ES-I3 (cell line): ENCODE results near the gene DRC3.

Experiments
- H3K36me3 ChIP-seq: 2 replicates; pipeline ENCODE4 v1.6.1; 2013; ENCODE audit warnings: mild to moderate bottlenecking, low read length, control low read depth, moderate library complexity; ENCODE audit not compliant: insufficient read depth
- H3K4me1 ChIP-seq: 2 replicates; pipeline ENCODE4 v1.6.1; 2013; ENCODE audit warnings: mild to moderate bottlenecking, control low read depth, low read length; ENCODE audit not compliant: insufficient read depth
- H3K9ac ChIP-seq: 2 replicates; pipeline ENCODE4 v1.6.1; 2013; ENCODE audit warnings: low read depth, mild to moderate bottlenecking, low read length, moderate library complexity
- H3K9me3 ChIP-seq: 2 replicates; pipeline ENCODE4 v1.6.1; 2013; ENCODE audit warnings: mild to moderate bottlenecking, low read length, moderate library complexity; ENCODE audit not compliant: control insufficient read depth, insufficient read depth

DRC3 gene

GRCh38 chr17:17966399-17966798 lies 6.3 kb upstream of the DRC3 start:
- Histone ChIP-seq H3K9me3 (no peaks in the 10 kb centered on the region), H3K9ac (no peak overlapping the region), H3K36me3 (no peaks in the 10 kb centered on the region; the same call in 1 of the 2 replicates), H3K4me1 (peaks cover 9% of the 10 kb centered on the region)

- no peaks in the 10 kb centered on the region; the same call in 1 of the 2 replicates for H3K4me1 ChIP-seq
- H3K36me3 ChIP-seq = no peaks in the 10 kb centered on the region; the same call in 1 of the 2 replicates
- H3K9me3 ChIP-seq = no peaks in the 10 kb centered on the region
- H3K9ac ChIP-seq = peak overlapping the region; percentile 65; the same call in 1 of the 2 replicates
Observed at GRCh38 chr17:17970699-17971430, 1.8 kb upstream of the DRC3 start.

- peak overlapping the region; percentile 65; the same call in 1 of the 2 replicates for H3K9ac ChIP-seq
- no peaks in the 10 kb centered on the region; the same call in 1 of the 2 replicates for H3K36me3 ChIP-seq
- H3K9me3 ChIP-seq = no peaks in the 10 kb centered on the region
- H3K4me1 ChIP-seq = no peaks in the 10 kb centered on the region; the same call in 1 of the 2 replicates
Observed at GRCh38 chr17:17971431-17972125, 1.1 kb upstream of the DRC3 start.

- Histone ChIP-seq H3K4me1 (no peaks in the 10 kb centered on the region; the same call in 1 of the 2 replicates), H3K9me3 (no peaks in the 10 kb centered on the region), H3K9ac (peak overlapping the region; percentile 70; the same call in 1 of the 2 replicates)
Observed at GRCh38 chr17:17972952-17973254, 241 bp downstream of the DRC3 start.

GRCh38 chr17:17975436-17975835 lies 2.8 kb downstream of the DRC3 start:
- no peaks in the 10 kb centered on the region; the same call in 1 of the 2 replicates for H3K4me1 ChIP-seq
- H3K9me3 ChIP-seq = no peaks in the 10 kb centered on the region
- H3K9ac ChIP-seq = no peak overlapping the region
- no peaks in the 10 kb centered on the region; the same call in 1 of the 2 replicates for H3K36me3 ChIP-seq

More at GRCh38 chr17:17972952-17973254, 241 bp downstream of the DRC3 start:
- no peaks in the 10 kb centered on the region; the same call in 1 of the 2 replicates for H3K36me3 ChIP-seq

GRCh38 chr17:17976931-17977570 lies 4.4 kb downstream of the DRC3 start:
- Histone ChIP-seq H3K36me3 (no peaks in the 10 kb centered on the region), H3K9me3 (no peaks in the 10 kb centered on the region), H3K4me1 (no peaks in the 10 kb centered on the region), H3K9ac (no peak overlapping the region)

- no peaks in the 10 kb centered on the region for H3K9me3 ChIP-seq
- H3K9ac ChIP-seq = no peak overlapping the region
- H3K36me3 ChIP-seq = no peaks in the 10 kb centered on the region
Observed at GRCh38 chr17:17978481-17979424, 6.1 kb downstream of the DRC3 start.

GRCh38 chr17:17979778-17980177 lies 7.1 kb downstream of the DRC3 start:
- Histone ChIP-seq H3K36me3 (no peaks in the 10 kb centered on the region), H3K4me1 (no peaks in the 10 kb centered on the region), H3K9ac (no peak overlapping the region), H3K9me3 (no peaks in the 10 kb centered on the region)

More at GRCh38 chr17:17978481-17979424, 6.1 kb downstream of the DRC3 start:
- no peaks in the 10 kb centered on the region for H3K4me1 ChIP-seq

- Histone ChIP-seq H3K36me3 (no peaks in the 10 kb centered on the region), H3K9ac (no peak overlapping the region), H3K9me3 (no peaks in the 10 kb centered on the region)
Observed at GRCh38 chr17:17981330-17981729, 8.7 kb downstream of the DRC3 start.

GRCh38 chr17:17982801-17983200 lies 10.1 kb downstream of the DRC3 start:
- Histone ChIP-seq H3K36me3 (no peaks in the 10 kb centered on the region), H3K4me1 (no peaks in the 10 kb centered on the region), H3K9me3 (no peaks in the 10 kb centered on the region), H3K9ac (no peak overlapping the region)

More at GRCh38 chr17:17981330-17981729, 8.7 kb downstream of the DRC3 start:
- H3K4me1 ChIP-seq = no peaks in the 10 kb centered on the region

- Histone ChIP-seq H3K9me3 (no peaks in the 10 kb centered on the region), H3K36me3 (no peaks in the 10 kb centered on the region), H3K9ac (no peak overlapping the region), H3K4me1 (no peaks in the 10 kb centered on the region)
Observed at GRCh38 chr17:17983376-17983775, 10.7 kb downstream of the DRC3 start.

GRCh38 chr17:17983776-17984175 lies 11.1 kb downstream of the DRC3 start:
- H3K9ac ChIP-seq = no peak overlapping the region
- no peaks in the 10 kb centered on the region for H3K4me1 ChIP-seq
- no peaks in the 10 kb centered on the region for H3K36me3 ChIP-seq
- H3K9me3 ChIP-seq = no peaks in the 10 kb centered on the region

GRCh38 chr17:17985153-17985552 lies 12.5 kb downstream of the DRC3 start:
- H3K4me1 ChIP-seq = no peaks in the 10 kb centered on the region
- no peak overlapping the region for H3K9ac ChIP-seq
- no peaks in the 10 kb centered on the region for H3K9me3 ChIP-seq
- no peaks in the 10 kb centered on the region for H3K36me3 ChIP-seq

GRCh38 chr17:17985555-17985954 lies 12.9 kb downstream of the DRC3 start:
- Histone ChIP-seq H3K4me1 (no peaks in the 10 kb centered on the region), H3K9ac (no peak overlapping the region), H3K9me3 (no peaks in the 10 kb centered on the region), H3K36me3 (no peaks in the 10 kb centered on the region)
